DND-41 (cell line): Measurements from ENCODE around the gene PRKAG2.

Experiments used
- EZH2 ChIP-seq: IDR thresholded peaks from 3 replicates; pipeline ENCODE4 v1.6.1; 2012; ENCODE audit warnings: borderline replicate concordance, low read depth, mild to moderate bottlenecking, moderate library complexity, low read length, inconsistent platforms; ENCODE audit not compliant: severe bottlenecking
- TF ChIP-seq, protein P1 (sequence below): IDR thresholded peaks from 2 replicates; pipeline ENCODE4 v1.5.1; 2012; ENCODE audit warnings: borderline replicate concordance, low read length, moderate library complexity, mild to moderate bottlenecking; ENCODE audit not compliant: poor library complexity, severe bottlenecking; ENCODE audit errors: extremely low read depth

DNA sequence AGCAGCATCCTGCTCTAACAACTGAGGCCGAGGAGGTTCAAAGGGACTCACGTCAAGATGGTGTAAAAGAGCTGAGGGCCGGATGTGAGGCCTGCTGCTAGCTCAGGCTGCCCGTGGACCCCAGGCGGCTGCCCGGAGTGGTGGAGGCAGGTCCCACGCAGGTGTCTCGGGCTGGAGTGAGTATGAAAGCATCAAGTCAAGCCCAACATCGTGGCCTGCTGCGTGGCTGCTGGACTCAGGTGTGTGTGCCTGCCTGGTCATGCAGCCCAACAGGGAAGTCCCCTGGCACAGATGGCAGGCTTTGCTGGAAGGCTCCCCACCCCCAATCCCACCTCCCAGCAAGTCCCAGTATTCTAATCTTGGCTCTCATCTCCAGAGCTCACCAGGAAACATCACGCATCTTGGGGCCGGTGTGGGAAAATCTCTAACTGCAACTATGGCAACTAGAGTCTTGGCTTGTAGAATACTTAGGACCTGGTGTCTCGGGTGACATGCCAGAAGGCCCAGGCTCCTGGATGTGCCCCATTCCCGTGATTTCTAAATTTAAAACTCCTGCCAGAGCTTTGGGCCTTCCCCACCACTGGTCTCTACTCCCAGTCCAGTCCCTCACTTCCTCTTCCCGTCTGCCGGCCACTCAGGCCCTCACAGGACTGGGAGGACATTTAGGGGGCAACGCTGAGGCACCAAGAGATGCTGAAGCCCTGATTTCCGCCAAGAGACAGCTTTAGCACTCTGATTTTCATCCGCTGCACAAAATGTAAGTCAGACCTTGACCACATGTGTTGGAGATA lies 85.9 kb downstream of the PRKAG2 start:
- TF ChIP-seq, protein P1, sequence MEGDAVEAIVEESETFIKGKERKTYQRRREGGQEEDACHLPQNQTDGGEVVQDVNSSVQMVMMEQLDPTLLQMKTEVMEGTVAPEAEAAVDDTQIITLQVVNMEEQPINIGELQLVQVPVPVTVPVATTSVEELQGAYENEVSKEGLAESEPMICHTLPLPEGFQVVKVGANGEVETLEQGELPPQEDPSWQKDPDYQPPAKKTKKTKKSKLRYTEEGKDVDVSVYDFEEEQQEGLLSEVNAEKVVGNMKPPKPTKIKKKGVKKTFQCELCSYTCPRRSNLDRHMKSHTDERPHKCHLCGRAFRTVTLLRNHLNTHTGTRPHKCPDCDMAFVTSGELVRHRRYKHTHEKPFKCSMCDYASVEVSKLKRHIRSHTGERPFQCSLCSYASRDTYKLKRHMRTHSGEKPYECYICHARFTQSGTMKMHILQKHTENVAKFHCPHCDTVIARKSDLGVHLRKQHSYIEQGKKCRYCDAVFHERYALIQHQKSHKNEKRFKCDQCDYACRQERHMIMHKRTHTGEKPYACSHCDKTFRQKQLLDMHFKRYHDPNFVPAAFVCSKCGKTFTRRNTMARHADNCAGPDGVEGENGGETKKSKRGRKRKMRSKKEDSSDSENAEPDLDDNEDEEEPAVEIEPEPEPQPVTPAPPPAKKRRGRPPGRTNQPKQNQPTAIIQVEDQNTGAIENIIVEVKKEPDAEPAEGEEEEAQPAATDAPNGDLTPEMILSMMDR, result no peak
- TF ChIP-seq EZH2, result no peak
